PFSK-1 (cell line): Measurements from ENCODE around the gene UBASH3A.

Experiments
- FOXP2 ChIP-seq: optimal IDR thresholded peaks from 2 replicates; pipeline ENCODE3; 2011; ENCODE audit warnings: borderline replicate concordance, control low read depth, inconsistent platforms; ENCODE audit not compliant: insufficient read depth; ENCODE audit errors: extremely low read length, extremely low read depth
- POLR2AphosphoS5 ChIP-seq: IDR thresholded peaks from 2 replicates; pipeline ENCODE4 v1.6.1; 2012; ENCODE audit warnings: low read depth, mild to moderate bottlenecking, control low read depth, low read length, moderate library complexity
- SIN3A ChIP-seq: IDR thresholded peaks from 2 replicates; pipeline ENCODE4 v1.6.1; 2012; ENCODE audit warnings: mild to moderate bottlenecking, low read length, moderate library complexity, borderline replicate concordance; ENCODE audit not compliant: insufficient read depth
- TAF1 ChIP-seq: IDR thresholded peaks from 2 replicates; pipeline ENCODE4 v1.6.1; 2012; ENCODE audit warnings: low read length, control low read depth, borderline replicate concordance; ENCODE audit not compliant: insufficient read depth
- TF ChIP-seq, protein P1 (sequence below), 2 experiments: IDR thresholded peaks; 2 replicates each; pipeline versions ENCODE4 v1.6.1 to v1.8.0; 2011 to 2012; ENCODE audit warnings: low read depth in 2 of 2, low read length in 2 of 2, control low read depth in 1 of 2, inconsistent platforms in 1 of 2, mild to moderate bottlenecking in 1 of 2, moderate library complexity in 1 of 2; ENCODE audit not compliant: insufficient read depth in 1 of 2

The UBASH3A gene

DNA sequence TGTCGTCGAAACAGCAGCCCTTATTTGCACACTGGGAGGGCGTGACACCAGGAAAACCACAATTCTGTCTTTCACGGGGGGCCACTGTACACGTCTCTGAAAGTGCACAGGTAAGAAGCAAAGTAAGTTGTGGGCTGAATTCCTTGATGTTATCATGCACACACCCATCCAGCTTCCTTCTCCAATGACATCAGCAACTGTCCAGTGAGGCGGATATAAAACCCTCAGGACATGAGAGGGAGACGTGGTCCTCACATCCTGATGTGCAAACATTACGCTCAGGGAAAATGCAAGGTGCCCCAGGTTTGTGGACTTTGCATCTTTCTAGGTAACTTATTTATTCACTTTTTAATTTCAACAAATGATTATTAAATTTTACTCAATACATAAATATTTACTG, 40.4 kb upstream of the UBASH3A start:
- TF ChIP-seq, protein P1, sequence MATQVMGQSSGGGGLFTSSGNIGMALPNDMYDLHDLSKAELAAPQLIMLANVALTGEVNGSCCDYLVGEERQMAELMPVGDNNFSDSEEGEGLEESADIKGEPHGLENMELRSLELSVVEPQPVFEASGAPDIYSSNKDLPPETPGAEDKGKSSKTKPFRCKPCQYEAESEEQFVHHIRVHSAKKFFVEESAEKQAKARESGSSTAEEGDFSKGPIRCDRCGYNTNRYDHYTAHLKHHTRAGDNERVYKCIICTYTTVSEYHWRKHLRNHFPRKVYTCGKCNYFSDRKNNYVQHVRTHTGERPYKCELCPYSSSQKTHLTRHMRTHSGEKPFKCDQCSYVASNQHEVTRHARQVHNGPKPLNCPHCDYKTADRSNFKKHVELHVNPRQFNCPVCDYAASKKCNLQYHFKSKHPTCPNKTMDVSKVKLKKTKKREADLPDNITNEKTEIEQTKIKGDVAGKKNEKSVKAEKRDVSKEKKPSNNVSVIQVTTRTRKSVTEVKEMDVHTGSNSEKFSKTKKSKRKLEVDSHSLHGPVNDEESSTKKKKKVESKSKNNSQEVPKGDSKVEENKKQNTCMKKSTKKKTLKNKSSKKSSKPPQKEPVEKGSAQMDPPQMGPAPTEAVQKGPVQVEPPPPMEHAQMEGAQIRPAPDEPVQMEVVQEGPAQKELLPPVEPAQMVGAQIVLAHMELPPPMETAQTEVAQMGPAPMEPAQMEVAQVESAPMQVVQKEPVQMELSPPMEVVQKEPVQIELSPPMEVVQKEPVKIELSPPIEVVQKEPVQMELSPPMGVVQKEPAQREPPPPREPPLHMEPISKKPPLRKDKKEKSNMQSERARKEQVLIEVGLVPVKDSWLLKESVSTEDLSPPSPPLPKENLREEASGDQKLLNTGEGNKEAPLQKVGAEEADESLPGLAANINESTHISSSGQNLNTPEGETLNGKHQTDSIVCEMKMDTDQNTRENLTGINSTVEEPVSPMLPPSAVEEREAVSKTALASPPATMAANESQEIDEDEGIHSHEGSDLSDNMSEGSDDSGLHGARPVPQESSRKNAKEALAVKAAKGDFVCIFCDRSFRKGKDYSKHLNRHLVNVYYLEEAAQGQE (IDR thresholded peaks at IDR 0.05; ENCODE audit: insufficient read depth in 1 of 2, low read depth in 2 of 2, low read length in 2 of 2) = no peak
- no peak for TF ChIP-seq SIN3A
- TF ChIP-seq POLR2AphosphoS5 = no peak
- TF ChIP-seq FOXP2 = no peak
- no peak for TF ChIP-seq TAF1

DNA sequence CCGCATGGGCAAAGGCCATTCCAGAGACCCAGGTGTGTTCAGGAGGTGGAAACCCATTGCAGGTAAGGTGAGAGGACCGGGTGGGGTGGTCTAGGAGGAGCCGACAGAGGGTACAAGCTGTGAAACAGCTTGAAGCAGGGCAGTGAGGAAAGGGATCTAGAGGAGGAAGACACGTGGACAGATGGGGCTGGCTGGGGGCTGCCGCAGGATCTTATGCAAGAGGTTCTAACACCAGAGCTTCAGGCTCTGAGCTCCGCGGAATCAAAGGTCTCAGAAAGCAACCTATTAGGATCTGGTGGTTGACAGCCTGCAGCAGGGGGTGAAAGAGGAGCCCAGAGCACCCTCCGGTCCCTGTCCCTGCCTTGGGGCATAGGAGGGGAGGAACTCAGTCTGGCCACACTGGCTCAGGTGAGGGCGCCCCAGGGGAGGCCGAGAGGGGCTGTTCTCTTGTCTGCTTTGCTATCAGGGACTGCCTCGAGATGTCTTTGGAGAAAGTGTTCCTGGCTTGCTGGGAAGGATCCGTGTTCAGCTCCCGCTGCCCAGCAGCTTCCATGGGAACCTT, 39.3 kb upstream of the UBASH3A start:
- TF ChIP-seq FOXP2 (no peak), POLR2AphosphoS5 (no peak), SIN3A (no peak), TAF1 (no peak)
- TF ChIP-seq, protein P1 (IDR thresholded peaks at IDR 0.05; ENCODE audit: insufficient read depth in 1 of 2, low read depth in 2 of 2, low read length in 2 of 2) = no peak

DNA sequence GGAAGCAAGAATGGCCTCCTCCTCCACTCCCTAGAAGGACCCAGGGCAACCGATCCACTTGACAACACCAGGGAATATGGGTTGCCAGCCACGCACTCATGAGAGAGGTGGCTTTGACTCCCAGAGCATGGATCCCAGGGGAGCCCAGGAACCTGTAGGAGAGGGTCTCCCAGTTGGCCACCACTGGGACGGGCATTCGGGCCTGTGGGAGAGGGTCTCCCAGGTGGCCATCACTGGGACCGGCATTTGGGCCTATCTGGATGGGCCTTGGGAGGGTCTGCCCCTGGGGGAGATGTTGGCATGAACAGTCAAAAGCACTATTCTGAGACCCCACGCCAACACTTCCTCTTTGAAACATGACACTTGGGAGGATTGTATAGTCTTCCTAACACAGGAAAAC, 37.9 kb upstream of the UBASH3A start:
- no peak for TF ChIP-seq FOXP2
- no peak for TF ChIP-seq SIN3A
- TF ChIP-seq POLR2AphosphoS5 = no peak
- TF ChIP-seq, protein P1 (IDR thresholded peaks at IDR 0.05; ENCODE audit: insufficient read depth in 1 of 2, low read depth in 2 of 2, low read length in 2 of 2) = no peak
- TF ChIP-seq TAF1 = no peak

DNA sequence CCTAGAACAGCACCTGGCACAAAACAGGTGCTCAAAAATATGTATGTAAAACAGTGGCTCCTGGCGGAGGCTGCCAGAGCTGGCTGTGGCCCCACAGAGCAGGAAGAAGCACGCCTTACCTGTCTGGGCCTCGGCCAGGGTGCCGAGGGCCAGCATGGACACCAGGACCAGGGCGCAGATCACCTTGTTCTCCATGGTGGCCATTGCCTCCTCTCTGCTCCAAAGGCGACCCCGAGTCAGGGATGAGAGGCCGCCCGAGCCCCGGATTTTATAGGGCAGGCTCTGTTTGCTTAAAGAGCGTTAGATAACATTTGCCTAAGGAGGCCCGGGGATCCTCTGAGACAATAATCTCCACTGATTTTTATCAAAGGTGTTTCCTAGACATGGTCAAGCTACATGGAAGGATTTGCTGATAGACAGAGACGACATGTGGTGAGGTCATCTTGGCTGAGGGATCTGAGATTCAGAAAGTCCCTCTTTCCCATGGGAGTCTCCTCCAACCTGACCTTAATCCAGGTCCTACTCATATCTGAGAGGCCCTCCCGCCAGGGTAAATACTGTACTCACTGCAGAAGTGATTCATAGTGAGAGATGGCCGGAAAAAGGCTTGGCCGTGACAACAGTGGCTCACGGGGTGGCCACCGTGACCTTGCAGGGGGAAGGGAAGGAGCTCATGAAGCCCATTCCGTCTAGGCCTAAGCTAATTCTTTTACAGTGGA, 37.3 kb upstream of the UBASH3A start, which contains the start of gene TFF1:
TSS of gene TFF1 (minus strand) at position 244 of the 719 bp plus-strand sequence. CDS start at position 204, 40 bp downstream.
- TF ChIP-seq SIN3A = no peak
- TF ChIP-seq, protein P1 (IDR thresholded peaks at IDR 0.05; ENCODE audit: insufficient read depth in 1 of 2, low read depth in 2 of 2, low read length in 2 of 2) = no peak
- TF ChIP-seq TAF1 = no peak
- no peak for TF ChIP-seq FOXP2
- TF ChIP-seq POLR2AphosphoS5 = no peak
